Raji (cell line): ENCODE results near the gene HMGB4.

Experiments
- POLR2A ChIP-seq: IDR thresholded peaks from 2 replicates; pipeline ENCODE4 v1.6.1; 2011; ENCODE audit warnings: low read depth, low read length, control low read depth; ENCODE audit not compliant: insufficient read depth

Gene HMGB4

GRCh38 chr1:33902486-33903209 is 38.8 kb downstream of the HMGB4 start:
- TF ChIP-seq POLR2A, result peak; percentile 61; the same call in 1 of the 2 replicates

GRCh38 chr1:33903210-33903589 is 39.3 kb downstream of the HMGB4 start:
- TF ChIP-seq POLR2A, result no peak

GRCh38 chr1:33905241-33905640 is 41.4 kb downstream of the HMGB4 start:
- no peak for TF ChIP-seq POLR2A

- no peak for TF ChIP-seq POLR2A
Measured at GRCh38 chr1:33906156-33906555, 42.3 kb downstream of the HMGB4 start.

GRCh38 chr1:33908324-33908956 is 44.6 kb downstream of the HMGB4 start:
- TF ChIP-seq POLR2A, result no peak
